Nephron progenitor cell (in vitro differentiated cells): ENCODE measurements around the gene PAX5.

Experiments
- DNase-seq: peaks from one replicate; pipeline ENCODE4 v3.0.0; 2021
- H3K27ac Mint-ChIP-seq: 2 replicates; pipeline ENCODE4 v1.8.0; 2021; ENCODE audit warnings: mild to moderate bottlenecking, moderate library complexity, mixed read lengths
- H3K27me3 Mint-ChIP-seq: 2 replicates; pipeline ENCODE4 v1.8.0; 2021; ENCODE audit warnings: mild to moderate bottlenecking, low read depth, mixed read lengths; ENCODE audit not compliant: poor library complexity
- H3K36me3 Mint-ChIP-seq: 2 replicates; pipeline ENCODE4 v1.8.0; 2021; ENCODE audit warnings: low read depth, mixed read lengths
- H3K4me1 Mint-ChIP-seq: 2 replicates; pipeline ENCODE4 v1.8.0; 2021; ENCODE audit warnings: mixed read lengths
- H3K4me3 Mint-ChIP-seq: 2 replicates; pipeline ENCODE4 v1.8.0; 2021; ENCODE audit warnings: mild to moderate bottlenecking, moderate library complexity, mixed read lengths
- H3K9me3 Mint-ChIP-seq: 2 replicates; pipeline ENCODE4 v1.8.0; 2021; ENCODE audit warnings: mild to moderate bottlenecking, moderate library complexity, mixed read lengths
- CTCF ChIP-seq: fragments of 200-600 bp; sonication (generic); IDR thresholded peaks from 2 replicates; pipeline ENCODE4 v1.5.0; 2021; ENCODE audit warnings: antibody characterized with exemption

Gene PAX5

GRCh38 chr9:37026931-37027581 is 7.0 kb downstream of the PAX5 start:
- peaks cover 10% of the 10 kb centered on the region for H3K4me1 Mint-ChIP-seq
- no peak for TF ChIP-seq CTCF
- peaks cover 100% of the 10 kb centered on the region for H3K27me3 Mint-ChIP-seq
- DNase-seq, result no peak
- peaks cover 13% of the 10 kb centered on the region for H3K9me3 Mint-ChIP-seq
- peaks cover 5% of the 10 kb centered on the region for H3K36me3 Mint-ChIP-seq
- no peak overlapping the region for H3K27ac Mint-ChIP-seq
- H3K4me3 Mint-ChIP-seq, result peak overlapping the region; percentile 58

GRCh38 chr9:37026113-37026930 is 7.7 kb downstream of the PAX5 start:
- Mint-ChIP-seq H3K27ac (no peak overlapping the region), H3K4me1 (peaks cover 10% of the 10 kb centered on the region), H3K36me3 (peaks cover 5% of the 10 kb centered on the region), H3K27me3 (peaks cover 100% of the 10 kb centered on the region), H3K4me3 (no peak overlapping the region), H3K9me3 (peaks cover 13% of the 10 kb centered on the region)
- DNase-seq, result peak; percentile 22
- no peak for TF ChIP-seq CTCF

- Mint-ChIP-seq H3K9me3 (peaks cover 13% of the 10 kb centered on the region), H3K27me3 (peaks cover 100% of the 10 kb centered on the region), H3K27ac (no peak overlapping the region), H3K36me3 (peaks cover 5% of the 10 kb centered on the region), H3K4me1 (peaks cover 10% of the 10 kb centered on the region), H3K4me3 (no peak overlapping the region)
- DNase-seq, result no peak
- no peak for TF ChIP-seq CTCF
Measured at GRCh38 chr9:37025823-37026112, 8.3 kb downstream of the PAX5 start.

GRCh38 chr9:37025071-37025822 is 8.8 kb downstream of the PAX5 start:
- peaks cover 13% of the 10 kb centered on the region for H3K9me3 Mint-ChIP-seq
- H3K4me3 Mint-ChIP-seq, result no peak overlapping the region
- no peak for TF ChIP-seq CTCF
- H3K36me3 Mint-ChIP-seq, result peaks cover 5% of the 10 kb centered on the region
- H3K27ac Mint-ChIP-seq, result no peak overlapping the region
- DNase-seq, result peak; percentile 22
- peaks cover 10% of the 10 kb centered on the region for H3K4me1 Mint-ChIP-seq
- H3K27me3 Mint-ChIP-seq, result peaks cover 100% of the 10 kb centered on the region

- no peak for DNase-seq
Measured at GRCh38 chr9:37017546-37017945, 16.5 kb downstream of the PAX5 start.

More at GRCh38 chr9:37017546-37017945, 16.5 kb downstream of the PAX5 start:
- no peak for TF ChIP-seq CTCF
- Mint-ChIP-seq H3K27ac (no peak overlapping the region), H3K9me3 (no peaks in the 10 kb centered on the region), H3K36me3 (no peaks in the 10 kb centered on the region), H3K27me3 (peaks cover 92% of the 10 kb centered on the region), H3K4me3 (no peak overlapping the region), H3K4me1 (no peaks in the 10 kb centered on the region)
